GM12892 (cell line): ENCODE data around the gene SUSD4.

Experiments
- DNase-seq: peaks from one replicate; pipeline ENCODE4 v3.0.0; 2011; ENCODE audit not compliant: insufficient read length
- FAIRE-seq: peaks from 2 replicates; lab custom pipeline; 2011; peaks lifted over from hg19 to GRCh38; lab: Jason Lieb, UNC
- POLR2A ChIP-seq: IDR thresholded peaks from 2 replicates; pipeline ENCODE4 v1.6.1; 2011; ENCODE audit warnings: low read depth, low read length, control low read depth
- POLR2AphosphoS5 ChIP-seq: IDR thresholded peaks from 2 replicates; pipeline ENCODE4 v1.6.1; 2011; ENCODE audit warnings: low read depth, low read length, control low read depth
- TAF1 ChIP-seq: IDR thresholded peaks from 2 replicates; pipeline ENCODE4 v1.6.1; 2011; ENCODE audit warnings: low read depth, mild to moderate bottlenecking, control low read depth, low read length, borderline replicate concordance

The SUSD4 gene

GRCh38 chr1:223394242-223394641 lies 30.3 kb upstream of the SUSD4 start:
- TF ChIP-seq POLR2AphosphoS5 = no peak
- no peak for TF ChIP-seq TAF1
- TF ChIP-seq POLR2A = no peak
- DNase-seq (no peak), FAIRE-seq (no peak)

- TF ChIP-seq POLR2AphosphoS5 = no peak
- no peak for TF ChIP-seq TAF1
- no peak for TF ChIP-seq POLR2A
- DNase-seq (no peak), FAIRE-seq (no peak)
Observed at GRCh38 chr1:223393275-223394214, 29.6 kb upstream of the SUSD4 start, which contains the start of gene CCDC185. Gene CCDC185 (plus strand): TSS chr1:223393415. CDS start chr1:223393476, 61 bp downstream.

- FAIRE-seq (no peak), DNase-seq (no peak)
- no peak for TF ChIP-seq POLR2AphosphoS5
- TF ChIP-seq TAF1 = no peak
- TF ChIP-seq POLR2A = no peak
Observed at GRCh38 chr1:223390618-223391017, 26.6 kb upstream of the SUSD4 start.

- DNase-seq = no peak
- no peak for FAIRE-seq
- TF ChIP-seq TAF1 (no peak), POLR2A (no peak), POLR2AphosphoS5 (no peak)
Observed at GRCh38 chr1:223386013-223386412, 22.0 kb upstream of the SUSD4 start.

- no peak for FAIRE-seq
- DNase-seq = no peak
- TF ChIP-seq POLR2AphosphoS5 = no peak
- TF ChIP-seq TAF1 = no peak
- no peak for TF ChIP-seq POLR2A
Observed at GRCh38 chr1:223378754-223379153, 14.8 kb upstream of the SUSD4 start.

- TF ChIP-seq TAF1 (no peak), POLR2A (no peak), POLR2AphosphoS5 (no peak)
- DNase-seq = no peak
- FAIRE-seq = no peak
Observed at GRCh38 chr1:223374064-223374610, 10.2 kb upstream of the SUSD4 start.

- DNase-seq = no peak
- FAIRE-seq = no peak
Observed at GRCh38 chr1:223364685-223365382, 858 bp upstream of the SUSD4 start.

GRCh38 chr1:223363057-223363855 lies 720 bp downstream of the SUSD4 start:
- FAIRE-seq (no peak), DNase-seq (no peak)
- no peak for TF ChIP-seq TAF1
- no peak for TF ChIP-seq POLR2AphosphoS5
- TF ChIP-seq POLR2A = no peak

More at GRCh38 chr1:223364685-223365382, 858 bp upstream of the SUSD4 start:
- TF ChIP-seq TAF1 (no peak), POLR2A (no peak), POLR2AphosphoS5 (no peak)

GRCh38 chr1:223358826-223359225 lies 5.2 kb downstream of the SUSD4 start:
- no peak for DNase-seq
- TF ChIP-seq TAF1 (no peak), POLR2A (no peak)
- no peak for FAIRE-seq

GRCh38 chr1:223355699-223356098 lies 8.3 kb downstream of the SUSD4 start:
- no peak for FAIRE-seq
- no peak for TF ChIP-seq POLR2AphosphoS5
- TF ChIP-seq POLR2A = no peak
- no peak for DNase-seq

- DNase-seq (no peak), FAIRE-seq (peak; percentile 27)
- TF ChIP-seq POLR2AphosphoS5 (no peak), POLR2A (no peak), TAF1 (no peak)
Observed at GRCh38 chr1:223353939-223354338, 10.0 kb downstream of the SUSD4 start.

- FAIRE-seq (no peak), DNase-seq (no peak)
- TF ChIP-seq POLR2AphosphoS5 = no peak
- no peak for TF ChIP-seq POLR2A
Observed at GRCh38 chr1:223352944-223353343, 11.0 kb downstream of the SUSD4 start.
